K562 (cell line): ENCODE results near the gene MSRB2. TPM values are rescaled to one million over a fixed set of nuclear protein-coding genes. Genes with fewer than 3 reads are reported as not detected.

Experiments
- CHD7 ChIP-seq: fragments of 200-600 bp; sonication (generic); IDR thresholded peaks from one replicate; pipeline ENCODE4 v1.6.1; 2012; ENCODE audit warnings: mild to moderate bottlenecking, low read depth, low read length, inconsistent platforms
- CTCF ChIP-seq, 3 experiments: IDR thresholded peaks in 2 of 3; conservative IDR thresholded peaks in 1 of 3; 2 replicates each; pipeline ENCODE4 v1.5.1; 2011 to 2012; ENCODE audit warnings: low read length in 3 of 3, mild to moderate bottlenecking in 3 of 3, control low read depth in 2 of 3, improper control_type of control experiment in 1 of 3, inconsistent platforms in 1 of 3, low read depth in 1 of 3, mixed read lengths in 1 of 3, moderate library complexity in 1 of 3; ENCODE audit not compliant: insufficient read depth in 2 of 3
- DIDO1 ChIP-seq: fragments of 450-650 bp; IDR thresholded peaks from 2 replicates; pipeline ENCODE4 v1.6.1; 2016; ENCODE audit warnings: low read depth, missing biosample characterization, missing genetic modification characterization
- EHMT2 ChIP-seq: fragments of 450-650 bp; IDR thresholded peaks from 2 replicates; pipeline ENCODE4 v1.6.1; 2018; ENCODE audit warnings: antibody characterized with exemption
- KLF10 ChIP-seq: fragments of 250-450 bp; sonication (Bioruptor Pico); IDR thresholded peaks from 2 replicates; pipeline ENCODE4 v1.6.1; 2021; ENCODE audit warnings: matching md5 sums
- MTA3 ChIP-seq: fragments of 450-650 bp; formaldehyde crosslinking; IDR thresholded peaks from 2 replicates; pipeline ENCODE4 v1.6.1; 2017; ENCODE audit warnings: mild to moderate bottlenecking, borderline replicate concordance
- RNF2 ChIP-seq: sonication (generic); IDR thresholded peaks from 2 replicates; pipeline ENCODE4 v1.6.1; 2016
- TCFL5 ChIP-seq: fragments of 250-450 bp; sonication (Bioruptor Pico); conservative IDR thresholded peaks from 2 replicates; pipeline ENCODE4 v1.6.1; 2021; ENCODE audit warnings: mild to moderate bottlenecking, moderate library complexity, matching md5 sums
- ZFPM2 ChIP-seq: fragments of 250-450 bp; sonication (Bioruptor Pico); IDR thresholded peaks from 2 replicates; pipeline ENCODE4 v1.5.1; 2022; ENCODE audit warnings: mild to moderate bottlenecking
- ZNF780A ChIP-seq: fragments of 250-450 bp; sonication (Bioruptor Pico); IDR thresholded peaks from 2 replicates; pipeline ENCODE4 v1.5.0; 2021; ENCODE audit warnings: mild to moderate bottlenecking
- polyA plus RNA-seq, 8 experiments: library from polyadenylated mRNA; depleted of rRNA in 4 of 8; stranded (reverse) in 5 of 8; unstranded in 3 of 8; fragments of >200 nt; fragmentation: Nextera tagmentation in 2 of 8; fragmentation: Illumina TruSeq in 1 of 8; extraction: Ambion mirVana in 2 of 8; extraction: Trizol in 1 of 8; gene quantifications; 2 replicates each; pipeline versions ENCODE4 v1.2.1 to v1.2.3, GENCODE V29; 2011 to 2014; ENCODE audit warnings: inconsistent platforms in 1 of 8, missing spikeins in 1 of 8
- total RNA-seq, 7 experiments: library from RNA; depleted of rRNA in 6 of 7; stranded (reverse); fragments of >200 nt in 6 of 7; fragmentation: Illumina TruSeq in 2 of 7; extraction: Trizol in 2 of 7; gene quantifications; 2 replicates each; pipeline versions ENCODE4 v1.2.1 to v1.2.3, GENCODE V29; 2011 to 2021; ENCODE audit warnings: low replicate concordance in 1 of 7

The MSRB2 gene
- total and polyA plus RNA-seq, 9 of the 15 experiments (the other 6 are each of a cell fraction or from before 2014, with no cell fraction given), result 1.5 to 22.3 (median 5.9) TPM

GRCh38 chr10:23088609-23089008 is 6.8 kb upstream of the MSRB2 start (continued):
- no peak for TF ChIP-seq CHD7
- no peak for TF ChIP-seq EHMT2
- no peak for TF ChIP-seq DIDO1 (tag)
- no peak for TF ChIP-seq CTCF (IDR thresholded peaks at IDR 0.05 in 2 of 3, conservative IDR thresholded peaks at IDR 0.05 in 1 of 3; ENCODE audit: insufficient read depth in 2 of 3, low read depth in 1 of 3, low read length in 3 of 3)
- TF ChIP-seq KLF10 (CRISPR knock-in tag), result no peak
- no peak for TF ChIP-seq TCFL5 (CRISPR knock-in tag)
- no peak for TF ChIP-seq MTA3
- no peak for TF ChIP-seq RNF2
- TF ChIP-seq ZFPM2, result no peak
- TF ChIP-seq ZNF780A, result no peak
